Fibroblast of mammary gland (primary cell): ENCODE measurements around the gene OSER1.
"Not testable (repeated sequence)": the region's sequence is repeated elsewhere in the genome, so short reads cannot be mapped to it uniquely, and the experiment has no call there.

Source experiments
- DNase-seq: peaks from one replicate; pipeline ENCODE4 v3.0.0-alpha.2; 2010; ENCODE audit warnings: low read depth
- H3K4me3 ChIP-seq: 2 replicates; pipeline ENCODE4 v1.5.1; 2011; ENCODE audit warnings: low read depth, mild to moderate bottlenecking, low read length, moderate library complexity; ENCODE audit not compliant: control insufficient read depth
- CTCF ChIP-seq: conservative IDR thresholded peaks from 2 replicates; pipeline ENCODE4 v1.5.1; 2011; ENCODE audit warnings: low read depth, low read length, inconsistent platforms; ENCODE audit not compliant: control insufficient read depth, insufficient read depth

OSER1 gene

GRCh38 chr20:44248410-44248759 lies 37.8 kb upstream of the OSER1 start:
- no peak for TF ChIP-seq CTCF
- DNase-seq: no peak
- no peak overlapping the region for H3K4me3 ChIP-seq

GRCh38 chr20:44247586-44248409 lies 37.2 kb upstream of the OSER1 start:
- peak; percentile 41 for TF ChIP-seq CTCF
- peak; percentile 22 for DNase-seq

GRCh38 chr20:44247131-44247571 lies 36.6 kb upstream of the OSER1 start, which contains the start of gene GDAP1L1:
TSS of gene GDAP1L1 (plus strand) at chr20:44247308. CDS start at chr20:44247335, 27 bp downstream.
- DNase-seq: no peak
- H3K4me3 ChIP-seq: no peak within 1 kb of the TSS
- no peak for TF ChIP-seq CTCF

More at GRCh38 chr20:44247586-44248409, 37.2 kb upstream of the OSER1 start:
- no peak overlapping the region for H3K4me3 ChIP-seq

GRCh38 chr20:44245977-44246376 lies 35.4 kb upstream of the OSER1 start:
- DNase-seq: no peak
- no peak overlapping the region for H3K4me3 ChIP-seq
- no peak for TF ChIP-seq CTCF

GRCh38 chr20:44241796-44242195 lies 31.2 kb upstream of the OSER1 start:
- TF ChIP-seq CTCF: no peak
- DNase-seq: no peak
- no peak overlapping the region for H3K4me3 ChIP-seq

GRCh38 chr20:44236840-44237239 lies 26.3 kb upstream of the OSER1 start:
- not testable (repeated sequence) for H3K4me3 ChIP-seq, DNase-seq

DNA sequence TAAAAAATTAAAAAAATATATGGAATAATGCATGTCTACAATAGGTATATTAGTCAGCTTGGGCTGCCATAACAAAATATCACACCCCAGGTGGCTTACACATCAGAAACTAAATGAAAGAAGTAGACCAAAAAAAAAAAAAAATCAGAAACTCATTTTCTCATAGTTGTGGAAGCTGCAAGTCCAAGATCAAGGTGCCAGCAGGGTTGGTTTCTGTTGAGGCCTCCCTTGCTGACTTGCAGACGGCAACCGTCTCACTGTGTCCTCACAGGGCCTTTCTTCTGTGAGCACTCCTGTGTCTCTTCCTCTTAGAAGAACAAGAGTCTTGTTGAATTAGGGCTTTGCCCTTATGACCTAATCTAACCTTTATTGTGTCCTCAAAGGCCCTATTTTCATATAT lies 25.1 kb upstream of the OSER1 start:
- no peak overlapping the region for H3K4me3 ChIP-seq
- TF ChIP-seq CTCF: no peak
- DNase-seq: no peak
